ENCODE measurements around the gene ABCD2. TPM values are rescaled to one million over a fixed set of nuclear protein-coding genes. Genes with fewer than 3 reads are reported as not detected.
"Not testable (repeated sequence)": the region's sequence is repeated elsewhere in the genome, so short reads cannot be mapped to it uniquely, and the experiment has no call there.

Gene ABCD2
- total RNA-seq, 2 experiments from 2014 or later: 3.1 to 3.6 TPM

DNA sequence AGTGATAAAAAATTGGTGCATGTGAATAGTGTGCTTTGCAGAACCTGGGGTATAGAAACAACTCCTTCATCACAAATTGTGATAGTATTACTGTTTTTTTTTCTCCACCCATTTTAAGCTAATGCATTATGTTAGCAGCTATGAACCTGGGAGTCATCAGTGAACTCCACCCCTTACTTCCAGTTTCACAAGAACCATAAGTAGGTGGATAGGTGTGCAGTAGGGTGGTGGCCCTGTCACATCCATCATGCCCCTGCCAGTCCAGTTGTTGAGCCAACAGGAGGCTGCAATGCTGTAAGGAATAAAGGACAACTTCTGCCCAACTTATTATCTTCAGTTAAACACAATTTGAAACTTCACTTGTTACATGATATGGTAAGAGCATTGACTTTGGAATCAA is 85.7 kb downstream of the ABCD2 start:
- Mint-ChIP-seq H3K36me3 (no peaks in the 10 kb centered on the region), H3K4me1 (peaks cover 3% of the 10 kb centered on the region), H3K27me3 (no peaks in the 10 kb centered on the region), H3K27ac (no peak overlapping the region), H3K4me3 (no peak overlapping the region), H3K9me3 (no peaks in the 10 kb centered on the region)
- DNase-seq: no peak

DNA sequence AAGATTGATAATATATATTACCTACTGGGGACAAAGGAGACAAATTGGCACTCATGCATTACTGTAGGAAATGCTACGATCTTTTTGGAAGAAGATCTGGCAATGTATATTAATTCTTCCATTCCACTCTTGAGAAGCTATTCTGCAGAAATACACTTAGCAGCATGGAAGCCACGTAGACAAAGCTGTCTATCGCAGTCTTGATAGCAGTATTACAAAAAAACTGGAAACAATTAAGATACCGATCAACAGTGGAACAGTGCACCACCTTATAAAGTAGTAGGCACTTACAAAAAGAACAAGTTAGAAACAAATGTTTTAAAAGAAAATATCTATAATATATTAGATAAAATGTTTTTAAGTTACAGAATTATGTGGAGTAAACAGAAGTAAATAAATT is 87.2 kb downstream of the ABCD2 start:
- peaks cover 3% of the 10 kb centered on the region for H3K9me3 Mint-ChIP-seq
- no peak overlapping the region for H3K27ac Mint-ChIP-seq
- no peaks in the 10 kb centered on the region for H3K27me3 Mint-ChIP-seq
- no peak overlapping the region for H3K4me3 Mint-ChIP-seq
- no peak for DNase-seq
- H3K4me1 Mint-ChIP-seq: peaks cover 3% of the 10 kb centered on the region
- peaks cover 6% of the 10 kb centered on the region for H3K36me3 Mint-ChIP-seq

GRCh38 chr12:39526974-39527373 is 92.6 kb downstream of the ABCD2 start:
- no peaks in the 10 kb centered on the region for H3K27me3 Mint-ChIP-seq
- H3K4me1 Mint-ChIP-seq: no peaks in the 10 kb centered on the region
- DNase-seq: no peak
- H3K27ac Mint-ChIP-seq: no peak overlapping the region
- no peak overlapping the region for H3K4me3 Mint-ChIP-seq
- H3K9me3 Mint-ChIP-seq: peaks cover 15% of the 10 kb centered on the region
- H3K36me3 Mint-ChIP-seq: peaks cover 21% of the 10 kb centered on the region

- not testable (repeated sequence) for H3K27ac Mint-ChIP-seq, H3K4me1 Mint-ChIP-seq, H3K27me3 Mint-ChIP-seq
Observed at GRCh38 chr12:39522167-39522566, 97.4 kb downstream of the ABCD2 start.

DNA sequence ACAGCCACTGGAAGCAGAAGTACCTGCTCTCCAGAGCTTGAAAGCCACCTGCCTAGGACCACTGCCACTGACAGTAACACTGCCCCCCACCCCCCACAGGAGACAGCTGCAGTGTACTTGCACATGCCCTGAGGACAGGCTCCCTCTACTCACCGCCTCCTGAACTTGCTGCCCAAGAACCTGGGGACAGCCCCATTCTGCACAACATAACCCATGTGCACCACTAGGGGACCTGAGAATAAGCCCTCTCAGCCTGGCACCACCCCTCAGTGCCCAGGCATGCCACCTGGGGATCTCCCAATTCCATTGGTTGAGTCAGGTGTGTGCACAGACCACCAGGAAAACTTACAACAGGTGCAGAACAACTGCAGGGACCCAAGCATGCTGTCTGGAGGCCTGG is 109.6 kb downstream of the ABCD2 start:
- DNase-seq: no peak
- H3K4me1 Mint-ChIP-seq: no peaks in the 10 kb centered on the region
- H3K9me3 Mint-ChIP-seq: peaks cover 14% of the 10 kb centered on the region
- no peak overlapping the region for H3K27ac Mint-ChIP-seq
- no peak overlapping the region for H3K4me3 Mint-ChIP-seq
- peaks cover 11% of the 10 kb centered on the region for H3K36me3 Mint-ChIP-seq
- H3K27me3 Mint-ChIP-seq: no peaks in the 10 kb centered on the region

More at GRCh38 chr12:39522167-39522566, 97.4 kb downstream of the ABCD2 start:
- peaks cover 20% of the 10 kb centered on the region for H3K36me3 Mint-ChIP-seq
- H3K9me3 Mint-ChIP-seq: peaks cover 25% of the 10 kb centered on the region
- DNase-seq, H3K4me3 Mint-ChIP-seq: not testable (repeated sequence)

DNA sequence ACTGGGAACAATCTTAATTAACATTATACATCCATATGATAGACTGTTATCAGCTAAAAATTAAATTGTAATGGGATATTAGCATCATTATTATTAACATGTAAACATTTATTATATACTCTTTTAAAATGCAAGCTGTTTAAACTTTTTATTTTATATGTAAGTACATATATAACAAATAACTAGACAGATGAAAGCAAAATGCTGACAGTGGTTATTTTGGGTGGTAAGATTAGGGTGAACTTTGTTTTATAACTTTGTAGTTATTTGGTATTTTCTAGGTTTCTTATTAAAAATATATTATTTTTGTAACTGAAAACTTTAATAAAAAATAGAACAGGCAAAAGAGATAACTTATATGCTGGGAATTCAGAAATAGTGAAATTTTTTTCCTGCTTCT is 114.0 kb downstream of the ABCD2 start:
- H3K4me3 Mint-ChIP-seq: no peak overlapping the region
- H3K4me1 Mint-ChIP-seq: no peaks in the 10 kb centered on the region
- H3K9me3 Mint-ChIP-seq: peaks cover 2% of the 10 kb centered on the region
- no peaks in the 10 kb centered on the region for H3K36me3 Mint-ChIP-seq
- H3K27ac Mint-ChIP-seq: no peak overlapping the region
- no peaks in the 10 kb centered on the region for H3K27me3 Mint-ChIP-seq
- no peak for DNase-seq

- Mint-ChIP-seq H3K27ac (no peak overlapping the region), H3K36me3 (no peaks in the 10 kb centered on the region)
Observed at GRCh38 chr12:39505023-39505422, 114.6 kb downstream of the ABCD2 start.

GRCh38 chr12:39503439-39503838 is 116.2 kb downstream of the ABCD2 start:
- no peak for DNase-seq
- Mint-ChIP-seq H3K36me3 (no peaks in the 10 kb centered on the region), H3K4me1 (no peaks in the 10 kb centered on the region), H3K27me3 (no peaks in the 10 kb centered on the region), H3K27ac (no peak overlapping the region), H3K9me3 (no peaks in the 10 kb centered on the region), H3K4me3 (no peak overlapping the region)

More at GRCh38 chr12:39505023-39505422, 114.6 kb downstream of the ABCD2 start:
- no peak for DNase-seq
- no peak overlapping the region for H3K4me3 Mint-ChIP-seq
- no peaks in the 10 kb centered on the region for H3K9me3 Mint-ChIP-seq
- H3K4me1 Mint-ChIP-seq: no peaks in the 10 kb centered on the region
- H3K27me3 Mint-ChIP-seq: no peaks in the 10 kb centered on the region

DNA sequence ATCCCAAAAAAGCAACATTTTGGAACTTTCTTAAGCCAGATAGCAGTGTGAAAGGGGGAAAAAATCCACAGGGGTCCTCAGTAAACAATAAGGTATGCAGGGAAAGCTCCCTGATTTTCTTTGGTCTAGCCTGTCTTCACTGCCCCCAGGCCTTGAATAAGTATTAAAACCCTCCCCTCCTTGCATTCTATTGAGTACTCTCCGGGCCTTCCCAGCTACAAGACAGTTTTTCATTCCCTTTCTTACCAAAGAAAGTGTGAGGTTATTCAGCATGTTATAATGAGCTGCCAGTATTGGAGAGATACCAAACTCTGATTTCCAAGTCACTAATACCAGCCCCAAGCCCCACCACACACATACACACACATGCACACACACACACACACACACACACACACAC is 116.9 kb downstream of the ABCD2 start:
- no peaks in the 10 kb centered on the region for H3K36me3 Mint-ChIP-seq
- no peaks in the 10 kb centered on the region for H3K9me3 Mint-ChIP-seq
- no peak overlapping the region for H3K4me3 Mint-ChIP-seq
- no peaks in the 10 kb centered on the region for H3K4me1 Mint-ChIP-seq
- no peak for DNase-seq
- H3K27ac Mint-ChIP-seq: no peak overlapping the region
- no peaks in the 10 kb centered on the region for H3K27me3 Mint-ChIP-seq

Other genes with a start within 250 kb of the ABCD2 start
- gene KIF21A, start 176.7 kb downstream of the ABCD2 start, total RNA-seq: 10 to 100 TPM; 22.2 to 24.3 TPM